ENCODE data around the gene CHD9NB.

The CHD9NB gene

DNA sequence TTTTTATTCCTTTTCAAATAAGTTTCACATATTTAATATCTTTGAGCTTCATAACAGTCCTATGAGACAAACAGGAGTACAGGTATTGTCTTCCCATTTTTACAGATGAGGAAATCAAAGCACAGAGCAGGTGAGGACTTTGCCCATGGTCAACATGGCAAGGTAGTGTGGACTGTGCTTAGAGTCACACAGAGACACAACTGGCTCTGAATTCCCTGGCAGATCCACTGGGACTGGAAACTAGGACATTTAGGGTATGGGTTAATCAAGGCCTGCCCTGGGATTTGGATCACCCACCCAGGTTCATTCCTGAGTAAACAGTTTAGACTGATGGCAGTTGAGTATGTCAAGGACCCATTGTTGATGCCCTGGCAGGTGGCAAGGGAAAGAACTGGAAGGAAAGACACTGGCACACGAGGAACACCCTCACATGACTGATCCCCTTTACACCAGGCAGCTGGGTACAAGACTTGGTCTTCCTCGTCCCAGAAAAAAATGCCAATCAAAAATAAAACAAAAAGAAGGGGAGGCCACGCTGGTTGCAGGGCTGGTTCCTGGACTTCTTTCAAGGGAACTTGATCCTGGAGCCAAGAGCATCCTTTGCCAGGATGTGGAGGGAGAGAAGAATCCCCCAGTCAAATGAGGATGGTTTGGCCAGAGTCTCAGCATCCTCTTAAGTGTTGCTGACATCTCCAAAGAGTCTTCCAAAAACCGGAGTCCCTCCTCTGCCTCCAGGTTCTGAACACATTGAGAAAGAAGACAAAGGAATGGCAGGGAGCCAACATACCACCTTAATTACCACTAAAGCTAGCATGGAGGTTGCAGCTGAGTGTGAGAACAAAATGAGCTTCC lies 37.0 kb upstream of the CHD9NB start:
- no peak for ATAC-seq
- TF ChIP-seq ZNF8 (CRISPR knock-in tag; IDR thresholded peaks at IDR 0.05) = no peak
- TF ChIP-seq ZFP30 (CRISPR knock-in tag; IDR thresholded peaks at IDR 0.05) = no peak
- no peak for TF ChIP-seq OSR1 (CRISPR knock-in tag; IDR thresholded peaks at IDR 0.05)
- TF ChIP-seq, protein P1, sequence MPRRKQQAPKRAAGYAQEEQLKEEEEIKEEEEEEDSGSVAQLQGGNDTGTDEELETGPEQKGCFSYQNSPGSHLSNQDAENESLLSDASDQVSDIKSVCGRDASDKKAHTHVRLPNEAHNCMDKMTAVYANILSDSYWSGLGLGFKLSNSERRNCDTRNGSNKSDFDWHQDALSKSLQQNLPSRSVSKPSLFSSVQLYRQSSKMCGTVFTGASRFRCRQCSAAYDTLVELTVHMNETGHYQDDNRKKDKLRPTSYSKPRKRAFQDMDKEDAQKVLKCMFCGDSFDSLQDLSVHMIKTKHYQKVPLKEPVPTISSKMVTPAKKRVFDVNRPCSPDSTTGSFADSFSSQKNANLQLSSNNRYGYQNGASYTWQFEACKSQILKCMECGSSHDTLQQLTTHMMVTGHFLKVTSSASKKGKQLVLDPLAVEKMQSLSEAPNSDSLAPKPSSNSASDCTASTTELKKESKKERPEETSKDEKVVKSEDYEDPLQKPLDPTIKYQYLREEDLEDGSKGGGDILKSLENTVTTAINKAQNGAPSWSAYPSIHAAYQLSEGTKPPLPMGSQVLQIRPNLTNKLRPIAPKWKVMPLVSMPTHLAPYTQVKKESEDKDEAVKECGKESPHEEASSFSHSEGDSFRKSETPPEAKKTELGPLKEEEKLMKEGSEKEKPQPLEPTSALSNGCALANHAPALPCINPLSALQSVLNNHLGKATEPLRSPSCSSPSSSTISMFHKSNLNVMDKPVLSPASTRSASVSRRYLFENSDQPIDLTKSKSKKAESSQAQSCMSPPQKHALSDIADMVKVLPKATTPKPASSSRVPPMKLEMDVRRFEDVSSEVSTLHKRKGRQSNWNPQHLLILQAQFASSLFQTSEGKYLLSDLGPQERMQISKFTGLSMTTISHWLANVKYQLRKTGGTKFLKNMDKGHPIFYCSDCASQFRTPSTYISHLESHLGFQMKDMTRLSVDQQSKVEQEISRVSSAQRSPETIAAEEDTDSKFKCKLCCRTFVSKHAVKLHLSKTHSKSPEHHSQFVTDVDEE (CRISPR knock-in tag; IDR thresholded peaks at IDR 0.05) = no peak
- no peak for TF ChIP-seq ARNTL (CRISPR knock-in tag; IDR thresholded peaks at IDR 0.05; ENCODE audit: borderline replicate concordance, low read depth)
- no peak for TF ChIP-seq TCF4 (CRISPR knock-in tag; IDR thresholded peaks at IDR 0.05; ENCODE audit: borderline replicate concordance)
- no peak for TF ChIP-seq ESRRG (CRISPR knock-in tag; IDR thresholded peaks at IDR 0.05)
- TF ChIP-seq ZFP3 (CRISPR knock-in tag; IDR thresholded peaks at IDR 0.05) = no peak
- TF ChIP-seq ZNF70 (CRISPR knock-in tag; IDR thresholded peaks at IDR 0.05) = no peak
- no peak for TF ChIP-seq ISL1 (CRISPR knock-in tag; IDR thresholded peaks at IDR 0.05)
- TF ChIP-seq SNAI2 (CRISPR knock-in tag; IDR thresholded peaks at IDR 0.05) = no peak
- TF ChIP-seq CSDC2 (CRISPR knock-in tag; IDR thresholded peaks at IDR 0.05) = no peak
- no peak for TF ChIP-seq ZC3H10 (CRISPR knock-in tag; IDR thresholded peaks at IDR 0.05)

DNA sequence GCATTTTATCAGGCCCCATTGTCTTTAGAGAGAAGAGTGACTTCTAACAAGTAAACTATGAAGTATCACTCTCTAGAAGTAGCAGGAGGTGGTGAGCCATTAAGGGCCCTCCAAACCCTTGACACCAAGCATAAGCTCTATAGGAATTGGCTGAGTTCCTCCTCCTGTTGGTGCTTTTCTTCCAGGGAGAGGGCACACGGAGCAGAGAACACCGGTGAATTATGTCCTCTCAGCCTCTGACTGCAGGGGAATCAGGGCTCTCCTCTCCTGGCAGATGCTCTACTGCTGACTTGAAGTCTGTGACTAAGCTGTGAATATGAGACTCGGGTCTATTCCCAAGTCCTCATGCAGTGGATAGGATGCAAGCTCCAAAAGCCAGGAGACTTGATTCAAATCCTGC lies 34.4 kb upstream of the CHD9NB start:
- TF ChIP-seq RARB (CRISPR knock-in tag; IDR thresholded peaks at IDR 0.05) = no peak
- TF ChIP-seq ZNF8 (CRISPR knock-in tag; IDR thresholded peaks at IDR 0.05) = no peak
- no peak for TF ChIP-seq SNAI2 (CRISPR knock-in tag; IDR thresholded peaks at IDR 0.05)
- TF ChIP-seq BACH2 (CRISPR knock-in tag; IDR thresholded peaks at IDR 0.05; ENCODE audit: borderline replicate concordance) = no peak
- TF ChIP-seq, protein P1 (CRISPR knock-in tag; IDR thresholded peaks at IDR 0.05) = no peak
- TF ChIP-seq, protein P2, sequence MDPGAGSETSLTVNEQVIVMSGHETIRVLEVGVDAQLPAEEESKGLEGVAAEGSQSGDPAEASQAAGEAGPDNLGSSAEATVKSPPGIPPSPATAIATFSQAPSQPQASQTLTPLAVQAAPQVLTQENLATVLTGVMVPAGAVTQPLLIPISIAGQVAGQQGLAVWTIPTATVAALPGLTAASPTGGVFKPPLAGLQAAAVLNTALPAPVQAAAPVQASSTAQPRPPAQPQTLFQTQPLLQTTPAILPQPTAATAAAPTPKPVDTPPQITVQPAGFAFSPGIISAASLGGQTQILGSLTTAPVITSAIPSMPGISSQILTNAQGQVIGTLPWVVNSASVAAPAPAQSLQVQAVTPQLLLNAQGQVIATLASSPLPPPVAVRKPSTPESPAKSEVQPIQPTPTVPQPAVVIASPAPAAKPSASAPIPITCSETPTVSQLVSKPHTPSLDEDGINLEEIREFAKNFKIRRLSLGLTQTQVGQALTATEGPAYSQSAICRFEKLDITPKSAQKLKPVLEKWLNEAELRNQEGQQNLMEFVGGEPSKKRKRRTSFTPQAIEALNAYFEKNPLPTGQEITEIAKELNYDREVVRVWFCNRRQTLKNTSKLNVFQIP (CRISPR knock-in tag; IDR thresholded peaks at IDR 0.05; ENCODE audit: borderline replicate concordance, low read depth) = no peak
- ATAC-seq = no peak

DNA sequence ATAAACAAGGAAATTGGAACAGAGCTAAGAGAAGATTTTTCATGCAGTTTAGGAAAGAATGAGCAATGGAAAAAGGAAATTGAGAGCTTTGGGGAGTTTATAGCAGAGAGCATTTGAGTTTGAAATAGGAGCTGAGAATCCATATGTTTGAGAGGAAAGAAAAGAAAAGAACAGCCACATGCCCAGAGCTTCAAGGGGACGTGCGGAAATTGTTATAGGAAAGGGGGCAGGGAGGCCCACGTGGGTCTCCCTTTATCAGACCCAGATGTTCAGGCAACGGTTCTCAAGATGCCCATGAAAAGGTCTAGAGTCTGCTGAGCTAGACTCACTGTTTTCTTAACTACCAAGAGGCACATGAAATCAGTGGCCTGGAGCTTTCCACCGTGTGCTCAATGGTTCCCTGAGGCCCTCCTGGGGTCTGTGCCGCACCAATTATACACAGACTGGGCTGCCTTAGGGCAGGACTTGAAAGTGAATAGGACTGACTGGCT lies 33.3 kb upstream of the CHD9NB start:
- TF ChIP-seq CSDC2 (CRISPR knock-in tag; IDR thresholded peaks at IDR 0.05) (no peak), TCF4 (CRISPR knock-in tag; IDR thresholded peaks at IDR 0.05; ENCODE audit: borderline replicate concordance) (peak; percentile 60), ZNF8 (CRISPR knock-in tag; IDR thresholded peaks at IDR 0.05) (no peak)
- TF ChIP-seq, protein P3, sequence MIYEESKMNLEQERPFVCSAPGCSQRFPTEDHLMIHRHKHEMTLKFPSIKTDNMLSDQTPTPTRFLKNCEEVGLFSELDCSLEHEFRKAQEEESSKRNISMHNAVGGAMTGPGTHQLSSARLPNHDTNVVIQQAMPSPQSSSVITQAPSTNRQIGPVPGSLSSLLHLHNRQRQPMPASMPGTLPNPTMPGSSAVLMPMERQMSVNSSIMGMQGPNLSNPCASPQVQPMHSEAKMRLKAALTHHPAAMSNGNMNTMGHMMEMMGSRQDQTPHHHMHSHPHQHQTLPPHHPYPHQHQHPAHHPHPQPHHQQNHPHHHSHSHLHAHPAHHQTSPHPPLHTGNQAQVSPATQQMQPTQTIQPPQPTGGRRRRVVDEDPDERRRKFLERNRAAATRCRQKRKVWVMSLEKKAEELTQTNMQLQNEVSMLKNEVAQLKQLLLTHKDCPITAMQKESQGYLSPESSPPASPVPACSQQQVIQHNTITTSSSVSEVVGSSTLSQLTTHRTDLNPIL (CRISPR knock-in tag; IDR thresholded peaks at IDR 0.05; ENCODE audit: low read depth) = no peak
- TF ChIP-seq, protein P2 (CRISPR knock-in tag; IDR thresholded peaks at IDR 0.05; ENCODE audit: borderline replicate concordance, low read depth) = no peak
- TF ChIP-seq, protein P1 (CRISPR knock-in tag; IDR thresholded peaks at IDR 0.05) = 0 out of 2 replicates have a peak, but pooled peaks have one; percentile 42
- peak; percentile 59 for ATAC-seq

All from SK-N-SH treated with all-trans-retinoic acid at 6 μM for 48 hours (cell line).